Activated CD4-positive, alpha-beta T cell treated with anti-CD3 and anti-CD28 coated beads, Interleukin-2, amount 10 ng/mL, durations not matched to agents 24 days and 14 days (primary cell): ENCODE measurements around the gene RSRP1. TPM values are rescaled to one million over a fixed set of nuclear protein-coding genes. Genes with fewer than 3 reads are reported as not detected.
A peak's percentile ranks its signal among the peaks of the same experiment; 100 is the strongest.

Source experiments
- DNase-seq: peaks from one replicate; pipeline ENCODE4 v3.0.0; 2022
- H3K27ac Mint-ChIP-seq: one replicate; pipeline ENCODE4 v1.8.0; 2022; ENCODE audit warnings: mild to moderate bottlenecking, mixed read lengths
- H3K27me3 Mint-ChIP-seq: one replicate; pipeline ENCODE4 v1.8.0; 2022; ENCODE audit warnings: mixed read lengths
- H3K36me3 Mint-ChIP-seq: one replicate; pipeline ENCODE4 v1.8.0; 2022; ENCODE audit warnings: low read depth, mild to moderate bottlenecking, mixed read lengths
- H3K4me1 Mint-ChIP-seq: one replicate; pipeline ENCODE4 v1.8.0; 2021; ENCODE audit warnings: mixed read lengths
- H3K4me3 Mint-ChIP-seq: one replicate; pipeline ENCODE4 v1.8.0; 2022; ENCODE audit warnings: mild to moderate bottlenecking, moderate library complexity, mixed read lengths
- H3K9me3 Mint-ChIP-seq: one replicate; pipeline ENCODE4 v1.8.0; 2021; ENCODE audit warnings: mixed read lengths
- intact Hi-C: fragments of 100-400 bp; cut with micrococcal nuclease; formaldehyde crosslinking; loops from one replicate; pipeline ENCODE4 v1.15.1; 2023
- total RNA-seq: library from RNA; stranded (reverse); gene quantifications from 2 replicates; pipeline ENCODE4 v1.2.3, GENCODE V29; 2022

Gene RSRP1
- total RNA-seq, 1 donor from 2014 or later = 118 TPM

- intact Hi-C loops = no loop called here
- H3K27ac Mint-ChIP-seq = no peak overlapping the region
- no peaks in the 10 kb centered on the region for H3K9me3 Mint-ChIP-seq
These were observed 29.5 kb downstream of the RSRP1 start for GRCh38 chr1:25217598-25218232.

GRCh38 chr1:25217015-25217414 lies 30.2 kb downstream of the RSRP1 start:
- Mint-ChIP-seq H3K4me3 (no peak overlapping the region), H3K27me3 (peaks cover 4% of the 10 kb centered on the region), H3K36me3 (peaks cover 10% of the 10 kb centered on the region), H3K4me1 (peaks cover 4% of the 10 kb centered on the region), H3K27ac (no peak overlapping the region), H3K9me3 (no peaks in the 10 kb centered on the region)
- intact Hi-C loops = no loop called here
- DNase-seq = no peak

More at GRCh38 chr1:25217598-25218232, 29.5 kb downstream of the RSRP1 start:
- DNase-seq = no peak
- Mint-ChIP-seq H3K4me3 (no peak overlapping the region), H3K4me1 (peaks cover 4% of the 10 kb centered on the region), H3K36me3 (peaks cover 14% of the 10 kb centered on the region), H3K27me3 (peaks cover under 1% of the 10 kb centered on the region)

- no peak for DNase-seq
- Mint-ChIP-seq H3K4me3 (no peak overlapping the region), H3K9me3 (no peaks in the 10 kb centered on the region), H3K36me3 (peaks cover 6% of the 10 kb centered on the region), H3K4me1 (peaks cover 4% of the 10 kb centered on the region), H3K27me3 (peaks cover 10% of the 10 kb centered on the region), H3K27ac (no peak overlapping the region)
- intact Hi-C loops = no loop called here
These were observed 31.1 kb downstream of the RSRP1 start for GRCh38 chr1:25216123-25216522.

- Mint-ChIP-seq H3K4me3 (no peak overlapping the region), H3K27me3 (peaks cover 14% of the 10 kb centered on the region)
These were observed 34.5 kb downstream of the RSRP1 start for GRCh38 chr1:25212725-25213124.

GRCh38 chr1:25210728-25211127 lies 36.5 kb downstream of the RSRP1 start:
- H3K4me1 Mint-ChIP-seq = no peaks in the 10 kb centered on the region
- no peaks in the 10 kb centered on the region for H3K36me3 Mint-ChIP-seq
- no peak overlapping the region for H3K27ac Mint-ChIP-seq
- H3K9me3 Mint-ChIP-seq = no peaks in the 10 kb centered on the region
- DNase-seq = no peak
- peaks cover 16% of the 10 kb centered on the region for H3K27me3 Mint-ChIP-seq
- intact Hi-C loops = no loop called here
- H3K4me3 Mint-ChIP-seq = no peak overlapping the region

More at GRCh38 chr1:25212725-25213124, 34.5 kb downstream of the RSRP1 start:
- peaks cover 4% of the 10 kb centered on the region for H3K4me1 Mint-ChIP-seq
- no peak overlapping the region for H3K27ac Mint-ChIP-seq
- intact Hi-C loops = no loop called here
- no peaks in the 10 kb centered on the region for H3K36me3 Mint-ChIP-seq
- no peaks in the 10 kb centered on the region for H3K9me3 Mint-ChIP-seq
- no peak for DNase-seq

- no peak for DNase-seq
- Mint-ChIP-seq H3K9me3 (no peaks in the 10 kb centered on the region), H3K4me3 (no peak overlapping the region), H3K27me3 (peaks cover 24% of the 10 kb centered on the region), H3K4me1 (no peaks in the 10 kb centered on the region), H3K27ac (no peak overlapping the region), H3K36me3 (no peaks in the 10 kb centered on the region)
- intact Hi-C loops = no loop called here
These were observed 37.7 kb downstream of the RSRP1 start for GRCh38 chr1:25209516-25209915.

- Mint-ChIP-seq H3K36me3 (no peaks in the 10 kb centered on the region), H3K9me3 (no peaks in the 10 kb centered on the region), H3K27ac (no peak overlapping the region), H3K4me3 (no peak overlapping the region), H3K4me1 (no peaks in the 10 kb centered on the region), H3K27me3 (peaks cover 26% of the 10 kb centered on the region)
- no peak for DNase-seq
- intact Hi-C loops = no loop called here
These were observed 38.6 kb downstream of the RSRP1 start for GRCh38 chr1:25208561-25209222.

GRCh38 chr1:25208092-25208491 lies 39.2 kb downstream of the RSRP1 start:
- Mint-ChIP-seq H3K27me3 (peaks cover 26% of the 10 kb centered on the region), H3K4me3 (no peak overlapping the region), H3K36me3 (no peaks in the 10 kb centered on the region), H3K9me3 (no peaks in the 10 kb centered on the region), H3K27ac (no peak overlapping the region), H3K4me1 (no peaks in the 10 kb centered on the region)
- intact Hi-C loops = no loop called here
- no peak for DNase-seq

- intact Hi-C loops = no loop called here
- Mint-ChIP-seq H3K27ac (no peak overlapping the region), H3K9me3 (no peaks in the 10 kb centered on the region)
These were observed 41.1 kb downstream of the RSRP1 start for GRCh38 chr1:25206201-25206600.

GRCh38 chr1:25205786-25206185 lies 41.5 kb downstream of the RSRP1 start:
- Mint-ChIP-seq H3K36me3 (no peaks in the 10 kb centered on the region), H3K27ac (no peak overlapping the region), H3K4me1 (no peaks in the 10 kb centered on the region), H3K9me3 (no peaks in the 10 kb centered on the region), H3K27me3 (peaks cover 17% of the 10 kb centered on the region), H3K4me3 (no peak overlapping the region)
- intact Hi-C loops = loop anchor here (1.0 kb wide), 1 partner anchor 357 kb away; no protein-coding TSS in a partner anchor
- DNase-seq = no peak

More at GRCh38 chr1:25206201-25206600, 41.1 kb downstream of the RSRP1 start:
- Mint-ChIP-seq H3K27me3 (peaks cover 18% of the 10 kb centered on the region), H3K36me3 (no peaks in the 10 kb centered on the region), H3K4me3 (no peak overlapping the region), H3K4me1 (no peaks in the 10 kb centered on the region)
- DNase-seq = no peak

- Mint-ChIP-seq H3K36me3 (no peaks in the 10 kb centered on the region), H3K9me3 (no peaks in the 10 kb centered on the region), H3K27me3 (peaks cover 16% of the 10 kb centered on the region)
These were observed 42.3 kb downstream of the RSRP1 start for GRCh38 chr1:25204797-25205480.

GRCh38 chr1:25201006-25201405 lies 46.2 kb downstream of the RSRP1 start:
- Mint-ChIP-seq H3K9me3 (no peaks in the 10 kb centered on the region), H3K27ac (no peak overlapping the region), H3K36me3 (no peaks in the 10 kb centered on the region), H3K27me3 (peaks cover 17% of the 10 kb centered on the region), H3K4me3 (no peak overlapping the region), H3K4me1 (peaks cover 2% of the 10 kb centered on the region)
- intact Hi-C loops = no loop called here
- no peak for DNase-seq

More at GRCh38 chr1:25204797-25205480, 42.3 kb downstream of the RSRP1 start:
- DNase-seq = peak; percentile 79
- Mint-ChIP-seq H3K4me1 (no peaks in the 10 kb centered on the region), H3K27ac (no peak overlapping the region), H3K4me3 (no peak overlapping the region)
- intact Hi-C loops = loop anchor here (1.0 kb wide), 1 partner anchor 357 kb away; no protein-coding TSS in a partner anchor

GRCh38 chr1:25199819-25200620 lies 47.2 kb downstream of the RSRP1 start:
- Mint-ChIP-seq H3K9me3 (no peaks in the 10 kb centered on the region), H3K4me3 (no peak overlapping the region), H3K27ac (no peak overlapping the region), H3K36me3 (no peaks in the 10 kb centered on the region), H3K27me3 (peaks cover 8% of the 10 kb centered on the region), H3K4me1 (peaks cover 2% of the 10 kb centered on the region)
- DNase-seq = no peak
- intact Hi-C loops = loop anchor here (5.0 kb wide), 1 partner anchor 83 kb away; no protein-coding TSS in a partner anchor
